Pulmonary artery endothelial cell (primary cell): Measurements from ENCODE around the gene LPP. TPM values are rescaled to one million over a fixed set of nuclear protein-coding genes. Genes with fewer than 3 reads are reported as not detected.

Source experiments
- DNase-seq: peaks from one replicate; pipeline ENCODE4 v3.0.0-alpha.2; 2011; ENCODE audit warnings: low read depth, low spot score
- total RNA-seq: library from RNA; depleted of rRNA; stranded (reverse); fragments of >200 nt; gene quantifications from 2 replicates; pipeline ENCODE4 v1.2.3, GENCODE V29; 2014

LPP gene
- total RNA-seq, 1 donor from 2014 or later = 31.5 TPM

DNA sequence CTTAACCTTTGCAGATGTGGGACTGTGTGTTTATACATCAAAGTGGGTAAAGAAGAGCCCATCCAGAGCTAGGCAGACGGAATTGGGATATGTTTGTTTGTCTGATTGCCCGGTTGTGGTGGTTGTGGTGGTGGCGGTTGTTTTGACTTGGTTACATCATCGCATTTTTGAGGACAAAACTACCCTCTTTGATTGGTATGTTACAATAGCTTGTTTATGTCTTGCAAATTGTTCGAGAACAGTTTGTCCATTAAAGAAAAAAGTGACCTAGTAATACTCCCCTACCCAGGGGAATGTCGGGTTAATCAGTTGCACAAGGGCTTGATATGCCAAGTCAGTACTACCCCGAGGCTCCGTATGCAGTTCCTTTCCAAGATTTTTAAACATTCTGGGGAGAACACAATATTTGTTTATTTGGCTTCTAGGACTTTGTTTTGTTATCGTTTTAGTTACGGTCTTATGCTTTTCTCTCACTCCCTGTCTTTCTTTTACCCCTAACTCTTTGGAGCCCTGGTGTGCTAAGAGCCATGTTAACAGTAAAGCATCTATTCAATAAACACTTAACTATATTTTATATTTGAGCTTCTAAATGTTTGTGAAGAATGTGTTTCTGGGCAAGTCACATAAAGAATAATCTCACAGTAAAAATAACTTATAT, 315.4 kb downstream of the LPP start:
- no peak for DNase-seq

DNA sequence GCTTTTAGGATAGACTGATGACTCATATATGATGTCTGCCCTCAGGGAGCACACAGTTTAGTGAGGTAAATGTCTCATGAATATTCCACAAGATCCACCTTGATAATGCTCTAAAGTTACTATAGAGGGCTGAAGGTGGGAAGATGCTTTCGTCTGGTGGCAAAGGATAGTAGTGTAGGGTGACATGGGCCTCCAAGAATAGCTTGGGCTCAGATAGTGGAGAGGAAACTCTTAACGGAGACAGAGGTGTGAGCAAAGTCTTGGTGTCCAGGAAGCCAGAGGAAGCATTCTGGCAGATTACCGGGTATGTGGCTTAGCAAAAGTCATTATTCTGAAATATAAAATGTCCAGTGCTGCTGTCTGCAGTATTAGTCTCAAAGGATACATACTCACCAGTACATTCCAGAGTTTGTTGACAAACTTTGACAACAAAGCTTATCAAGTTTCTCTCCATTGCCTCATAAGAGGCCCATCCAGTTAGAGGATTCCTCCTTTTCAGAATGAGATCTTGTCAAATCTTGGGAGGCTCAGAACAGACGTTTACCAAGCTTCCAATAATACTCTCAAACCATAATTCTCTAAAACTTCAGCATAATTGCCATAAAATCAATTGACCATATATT, 316.7 kb downstream of the LPP start:
- no peak for DNase-seq

DNA sequence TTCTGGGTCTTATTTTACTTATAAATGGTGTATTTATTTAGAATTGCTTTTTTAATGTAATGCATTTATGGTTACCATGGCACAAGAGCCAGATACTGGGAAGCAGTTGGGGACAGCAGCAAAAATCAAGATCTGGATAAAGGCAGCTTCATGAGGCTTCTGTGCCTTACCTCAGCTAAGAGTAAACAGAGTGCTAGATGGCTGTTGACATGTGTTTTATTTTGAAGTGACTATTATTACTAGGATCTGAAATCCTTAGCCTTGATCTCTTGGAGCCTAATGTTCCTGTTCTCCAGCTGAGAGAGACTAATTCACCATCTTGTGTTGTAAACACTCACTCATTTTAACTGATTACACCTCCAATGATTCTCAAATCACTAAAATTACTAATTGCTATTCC, 317.8 kb downstream of the LPP start:
- DNase-seq = no peak

DNA sequence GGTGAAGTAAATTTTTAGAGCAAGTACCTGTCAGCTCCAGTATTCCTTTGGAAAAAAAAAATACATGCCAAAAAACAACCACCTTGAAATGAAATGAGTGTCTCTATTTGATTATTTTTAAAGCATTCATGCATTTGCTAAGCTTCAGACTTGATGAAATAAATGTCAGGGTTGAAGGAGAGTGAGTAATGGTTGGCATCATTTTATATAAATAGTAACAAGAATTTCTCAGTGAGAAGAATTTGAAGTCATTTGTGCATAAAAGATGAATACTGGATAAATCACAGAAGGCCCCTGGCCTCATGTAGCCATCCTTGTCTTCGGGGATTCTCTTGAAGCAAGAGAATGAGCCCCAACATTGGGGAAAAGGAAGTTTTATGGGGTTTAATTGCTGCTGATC, 318.4 kb downstream of the LPP start:
- DNase-seq = no peak

DNA sequence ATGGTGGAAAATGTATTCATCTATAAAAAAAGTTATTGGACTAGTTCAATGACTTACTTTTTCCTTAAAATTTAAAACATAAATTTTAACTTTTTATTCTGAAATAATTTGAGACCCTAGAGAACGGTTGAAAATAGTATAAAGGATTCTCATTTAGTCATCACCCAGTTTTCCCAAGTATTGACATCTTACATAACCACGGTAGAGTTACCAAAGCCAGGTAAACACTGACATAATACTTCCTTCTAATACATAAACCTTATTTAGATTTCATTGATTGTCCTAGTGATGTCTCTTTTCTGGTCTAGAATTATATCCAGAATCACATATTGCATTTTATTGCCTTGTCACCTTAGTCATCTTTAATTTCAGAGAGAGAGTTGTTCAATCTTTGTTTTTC, 319.1 kb downstream of the LPP start:
- DNase-seq = no peak

DNA sequence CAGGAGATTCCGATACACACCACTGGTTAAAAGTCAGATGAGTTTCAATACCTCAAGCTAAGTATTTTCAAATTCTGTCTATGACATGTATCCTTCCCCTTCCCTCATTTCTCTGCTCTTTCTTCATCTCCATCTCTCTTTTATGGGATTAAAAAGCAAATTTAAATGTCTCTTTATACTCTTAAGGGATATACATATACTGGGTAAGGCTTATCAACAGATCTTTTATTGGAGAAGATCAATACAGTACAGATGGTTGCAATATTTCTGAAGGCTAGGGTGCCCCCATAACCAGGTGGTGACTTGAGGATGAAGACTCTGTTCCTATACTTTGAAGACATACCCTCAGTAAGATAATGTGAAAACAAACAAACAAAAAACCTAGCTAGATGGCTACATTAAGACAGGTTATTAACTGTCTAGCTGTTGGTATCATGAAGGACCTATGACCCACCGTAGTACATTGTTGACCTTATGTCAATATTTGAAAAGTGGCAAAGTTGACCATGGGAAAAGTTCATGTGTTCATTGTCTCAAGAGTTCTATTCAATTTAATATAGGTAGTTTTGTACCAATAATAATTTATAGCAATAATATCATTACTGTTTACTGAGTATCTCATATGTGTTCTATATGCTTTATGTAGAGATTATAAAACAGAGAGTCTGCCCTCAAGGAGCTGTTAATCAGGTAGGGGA, 319.8 kb downstream of the LPP start:
- DNase-seq = no peak

DNA sequence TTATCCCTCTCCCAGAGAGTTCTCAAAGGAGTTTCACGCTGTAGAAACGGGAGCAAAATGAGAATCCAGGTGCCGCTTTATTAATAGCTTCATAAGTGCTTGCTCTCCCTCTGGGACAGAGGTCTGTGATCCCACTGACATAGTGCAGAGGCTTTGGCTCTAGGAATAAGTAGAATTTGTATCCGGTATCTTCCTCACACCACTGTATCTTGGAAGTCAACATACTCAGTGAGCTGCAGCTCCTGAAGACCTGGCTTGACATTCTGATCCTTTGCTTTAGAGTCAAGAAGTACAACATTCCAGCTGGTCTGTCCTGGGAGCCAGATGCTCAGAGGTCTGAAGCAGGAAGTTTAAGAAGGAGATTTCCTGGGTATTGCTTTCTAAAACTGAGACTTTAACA, 323.0 kb downstream of the LPP start:
- DNase-seq = no peak

DNA sequence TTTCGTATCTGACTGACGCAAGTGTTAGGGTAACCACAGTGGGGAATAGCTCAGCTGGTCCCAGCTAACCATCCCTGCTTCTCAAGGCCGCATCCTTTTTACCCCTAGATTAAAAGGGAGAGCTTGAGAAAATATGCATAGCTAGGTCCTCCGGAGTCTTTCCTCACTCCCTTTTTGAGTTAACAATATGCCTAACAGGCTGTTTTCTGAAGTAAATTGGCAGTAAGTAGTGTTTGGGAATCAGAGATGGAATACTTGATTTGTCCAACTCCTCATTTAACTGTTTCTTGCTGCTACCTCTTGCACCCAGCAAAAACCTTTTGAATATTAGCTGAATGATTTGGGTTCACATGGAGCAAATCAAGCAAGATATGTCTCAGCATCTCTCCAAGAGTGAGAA, 326.1 kb downstream of the LPP start:
- DNase-seq = no peak

DNA sequence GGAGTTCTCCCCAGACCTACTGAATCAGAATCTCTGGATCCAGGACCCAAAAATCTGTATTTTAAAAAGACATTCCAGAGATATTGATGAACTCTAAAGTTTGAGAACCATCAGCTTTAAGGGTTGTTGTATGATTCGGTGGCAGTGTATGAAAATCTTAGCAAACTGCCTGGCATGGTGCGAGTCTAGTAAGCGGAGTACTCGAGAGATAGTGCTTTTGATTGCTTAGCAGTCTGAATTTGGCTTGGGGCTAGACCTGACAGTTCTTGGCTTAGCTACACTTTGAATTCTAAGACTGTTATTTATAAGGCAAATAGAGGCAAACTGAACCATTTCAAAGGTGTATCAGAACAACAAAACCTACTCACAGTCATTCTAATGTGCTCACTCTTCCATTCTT, 329.0 kb downstream of the LPP start:
- DNase-seq = no peak

DNA sequence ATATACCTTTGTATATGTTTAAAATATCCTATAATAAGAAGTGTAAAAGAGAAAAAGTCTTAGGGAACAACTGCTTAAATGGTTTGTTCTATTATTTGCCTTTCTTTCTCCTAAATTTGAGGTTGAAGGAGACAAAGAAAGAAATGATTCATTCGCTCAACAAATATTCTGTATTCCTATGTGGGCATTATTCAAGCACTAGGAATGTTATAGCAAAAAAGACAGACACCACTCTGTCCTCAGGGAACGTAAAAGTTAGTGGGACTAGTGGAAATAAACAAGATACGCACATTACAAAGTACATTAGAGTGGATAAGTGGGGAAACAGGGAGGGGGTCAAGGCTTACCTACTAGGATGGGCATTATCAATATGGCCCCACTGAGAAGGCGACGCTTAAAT, 332.2 kb downstream of the LPP start:
- DNase-seq = no peak

DNA sequence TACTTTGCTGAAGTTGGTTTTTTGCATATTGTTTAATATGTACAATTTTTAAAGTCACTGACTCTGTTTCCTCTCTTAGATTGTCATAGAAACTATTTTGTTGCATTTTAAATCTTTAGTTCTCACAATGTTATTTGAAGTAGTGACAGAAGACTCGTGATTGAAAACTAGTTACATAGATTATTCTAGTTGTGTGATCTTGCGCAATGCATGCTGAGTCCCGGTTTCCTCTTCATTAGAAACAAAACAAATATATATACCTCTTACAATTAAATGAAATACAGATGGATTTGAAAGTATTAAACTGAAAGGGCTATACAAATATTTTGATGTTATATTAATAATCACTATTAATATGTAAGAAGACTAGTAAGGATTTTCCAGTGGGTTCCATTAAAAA, 333.0 kb downstream of the LPP start:
- DNase-seq = no peak

DNA sequence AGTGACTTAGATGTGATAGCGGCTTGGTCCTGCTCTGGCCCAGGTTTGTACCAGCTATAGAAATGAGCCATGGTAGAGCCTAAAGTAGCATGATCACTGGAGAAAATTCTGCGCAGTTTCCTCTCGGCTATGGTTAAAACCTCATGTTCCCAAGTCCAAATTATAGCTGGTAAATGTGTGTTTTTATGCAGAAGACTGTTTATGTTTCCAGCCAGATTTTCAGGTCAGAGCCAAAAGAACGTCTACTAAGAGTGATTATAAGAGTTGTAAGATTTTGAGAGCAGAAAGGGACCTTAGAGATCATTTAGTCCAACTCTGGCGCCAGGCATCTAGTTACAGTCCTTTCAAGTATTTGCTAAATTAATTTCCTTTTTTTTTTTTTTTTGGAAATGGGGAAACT, 333.7 kb downstream of the LPP start:
- no peak for DNase-seq

DNA sequence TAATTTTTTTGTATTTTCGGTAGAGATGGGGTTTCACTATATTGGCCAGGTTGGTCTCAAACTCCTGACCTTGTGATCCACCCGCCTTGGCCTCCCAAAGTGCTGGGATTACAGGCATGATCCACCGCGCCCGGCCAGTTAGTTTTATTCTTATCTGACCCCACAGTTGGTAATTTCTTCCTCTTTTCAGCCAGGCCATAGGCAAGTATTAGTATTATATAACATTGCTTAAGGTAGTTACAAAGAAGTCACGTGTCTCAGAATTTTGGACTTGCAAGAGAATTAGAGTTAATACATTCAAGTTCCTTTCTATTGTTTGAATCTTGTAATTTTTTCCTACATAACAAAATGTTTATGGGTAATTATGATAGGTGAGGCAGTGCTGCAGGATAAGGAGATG, 334.8 kb downstream of the LPP start:
- DNase-seq = no peak

DNA sequence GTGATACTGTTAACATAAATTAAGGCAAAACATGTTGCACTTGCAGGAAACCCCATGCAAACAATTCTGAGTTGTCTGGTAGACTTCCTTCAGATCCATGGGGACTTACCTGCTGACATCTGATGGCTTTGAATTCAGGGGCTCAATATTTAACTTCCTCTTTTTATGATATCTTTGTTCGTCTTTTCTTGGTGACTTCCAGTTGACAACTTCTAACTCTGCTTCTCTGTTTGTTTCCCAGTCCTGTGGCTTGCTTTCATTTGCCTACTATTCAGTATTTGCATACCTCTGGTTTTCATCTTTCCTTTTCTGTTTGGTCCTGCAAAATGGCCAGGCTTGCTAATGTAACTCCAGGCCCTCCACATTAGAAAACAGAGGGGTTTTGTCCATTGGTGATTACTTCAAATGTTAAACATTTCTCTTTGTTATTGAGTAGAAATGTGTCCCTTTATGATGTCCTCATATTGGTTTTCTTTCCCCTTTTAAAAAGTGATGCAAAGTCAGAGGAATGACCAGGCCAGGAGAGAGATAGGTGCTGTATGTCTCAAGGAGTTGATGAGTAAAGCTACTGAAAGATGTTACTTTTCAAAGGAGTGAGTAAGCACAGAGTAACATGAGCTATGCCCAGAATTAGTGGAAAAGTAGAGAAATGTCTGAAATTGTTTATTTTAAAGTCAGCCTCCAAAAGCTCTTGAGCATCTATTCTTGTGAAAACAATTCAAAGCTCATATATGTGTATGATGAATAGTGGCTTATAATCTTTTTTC, 335.9 kb downstream of the LPP start:
- no peak for DNase-seq

DNA sequence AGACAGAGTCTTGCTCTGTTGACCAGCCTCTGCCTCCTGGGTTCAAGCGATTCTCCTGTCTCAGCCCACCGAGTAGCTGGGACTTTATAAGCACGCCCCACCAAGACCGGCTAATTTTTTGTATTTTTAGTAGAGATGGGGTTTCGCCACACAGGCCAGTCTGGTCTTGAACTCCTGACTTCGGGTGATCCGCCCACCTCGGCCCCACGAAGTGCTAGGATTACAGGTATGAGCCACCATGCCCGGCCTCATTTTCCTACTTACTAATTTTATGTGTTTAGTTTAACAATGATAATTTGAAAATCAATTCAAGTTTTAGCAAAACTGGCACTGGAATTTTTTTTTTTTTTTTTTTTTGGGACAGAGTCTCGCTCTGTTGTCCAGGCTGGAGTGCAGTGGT, 336.5 kb downstream of the LPP start:
- DNase-seq = no peak

DNA sequence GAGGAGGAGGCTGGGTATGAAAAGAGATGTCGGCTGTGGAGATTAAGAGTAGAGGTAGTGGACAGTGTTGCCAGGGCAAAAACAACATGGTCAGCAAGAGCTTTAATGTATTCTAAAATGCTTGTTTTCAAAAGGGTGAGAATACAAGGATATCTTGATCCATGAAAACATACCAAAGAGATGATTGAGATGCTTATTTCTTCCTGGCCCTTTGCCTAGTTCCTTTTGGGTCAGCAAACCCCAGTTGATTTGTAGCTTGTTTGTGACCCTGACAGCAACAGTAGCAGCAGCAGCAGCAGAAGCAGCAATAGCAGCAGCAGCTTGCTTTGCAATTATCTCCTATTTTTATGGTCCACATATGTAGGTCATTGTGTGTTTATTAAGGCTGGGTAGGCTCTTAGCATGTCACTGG, 337.3 kb downstream of the LPP start:
- no peak for DNase-seq

DNA sequence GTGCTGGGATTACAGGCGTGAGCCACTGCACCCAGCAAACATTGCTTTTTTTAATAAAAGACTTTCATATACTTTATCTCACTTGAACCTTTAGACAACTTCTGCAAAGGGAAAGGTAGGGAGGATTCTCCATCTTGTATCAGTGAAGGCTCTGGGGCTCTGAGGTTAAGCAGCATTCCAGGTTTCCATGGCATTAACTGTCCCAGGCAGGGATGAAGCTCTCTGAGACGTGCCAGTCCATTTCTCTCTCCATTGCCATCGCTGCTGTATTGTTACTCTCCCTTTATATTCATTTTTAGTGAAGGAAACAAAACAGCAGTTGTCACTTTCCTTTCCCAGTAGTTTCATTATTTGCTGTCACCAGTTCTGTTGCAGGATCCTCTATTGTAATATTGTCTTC, 342.4 kb downstream of the LPP start:
- DNase-seq = no peak

DNA sequence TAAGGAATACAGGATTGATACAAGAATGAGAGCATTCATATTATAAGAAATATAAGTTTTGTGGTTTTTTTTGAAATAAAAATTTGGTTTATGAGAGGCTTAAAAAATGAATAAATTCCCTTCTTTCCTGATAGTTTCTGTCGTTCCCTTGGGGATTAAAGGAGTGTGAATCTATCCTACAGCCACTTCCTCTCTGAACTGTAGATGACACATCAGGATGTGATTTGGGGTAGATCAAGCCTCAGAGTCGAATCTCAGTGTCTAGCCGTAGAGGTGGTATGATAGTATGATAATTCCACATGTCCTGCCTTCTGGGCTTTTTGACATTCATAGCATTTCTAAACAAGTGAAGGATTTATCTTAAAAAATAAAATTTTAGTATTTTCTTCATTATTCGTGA, 343.1 kb downstream of the LPP start:
- no peak for DNase-seq

DNA sequence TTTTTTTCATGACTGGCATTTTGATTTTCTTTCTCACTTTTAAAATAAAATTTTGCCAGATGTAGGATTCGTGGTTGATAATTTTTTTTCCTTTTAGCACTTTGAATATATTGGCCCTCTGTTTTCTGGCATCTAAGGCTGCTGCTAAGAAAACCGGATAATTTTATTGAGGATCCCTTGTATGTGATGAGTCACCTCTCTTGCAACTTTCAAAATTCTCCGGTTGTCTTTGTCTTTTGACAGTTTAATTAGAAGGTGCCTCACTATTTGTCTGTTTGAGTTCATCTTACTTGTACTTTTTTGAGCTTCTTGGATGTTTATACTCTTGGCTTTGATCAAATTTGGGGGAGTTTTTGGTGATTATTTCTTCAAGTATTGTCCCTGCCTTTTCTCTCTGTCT, 349.7 kb downstream of the LPP start:
- DNase-seq = no peak

DNA sequence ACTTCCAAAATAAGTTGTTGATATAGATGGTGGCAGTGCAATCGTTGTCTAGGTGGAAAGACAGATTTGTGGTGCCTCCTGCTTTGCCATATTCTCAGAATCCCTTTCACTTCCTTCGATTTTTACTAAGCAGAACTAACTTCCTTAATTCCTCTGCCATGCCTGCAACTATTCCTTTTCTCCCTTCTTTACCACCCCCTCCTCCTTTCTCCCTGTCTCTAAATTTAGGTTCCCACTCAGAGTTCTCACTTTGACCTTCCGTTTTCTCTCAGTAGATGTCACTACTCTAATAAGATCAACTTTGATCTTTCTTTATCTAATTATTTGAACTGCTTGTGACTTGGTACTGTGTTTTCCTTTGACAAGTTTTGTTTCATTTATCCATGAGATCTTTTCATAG, 351.2 kb downstream of the LPP start:
- no peak for DNase-seq

DNA sequence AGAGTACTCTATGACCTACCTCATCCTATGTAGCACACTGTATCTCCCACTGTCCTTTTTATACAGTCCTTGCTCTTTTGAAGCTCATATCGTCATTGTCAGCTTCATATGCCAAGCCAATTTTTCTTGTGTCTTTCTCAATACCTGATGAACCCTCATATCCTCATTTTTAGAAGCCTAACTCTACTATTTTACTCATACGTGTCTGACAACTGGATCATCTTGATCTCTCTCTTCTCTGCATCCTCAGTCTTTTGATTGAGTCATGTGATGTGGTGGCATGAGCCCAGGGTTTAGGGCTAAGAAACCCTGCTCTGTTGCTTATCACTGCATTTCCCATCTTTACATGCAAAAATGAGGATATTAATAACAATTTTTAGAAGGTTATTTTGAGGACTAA, 352.0 kb downstream of the LPP start:
- no peak for DNase-seq

DNA sequence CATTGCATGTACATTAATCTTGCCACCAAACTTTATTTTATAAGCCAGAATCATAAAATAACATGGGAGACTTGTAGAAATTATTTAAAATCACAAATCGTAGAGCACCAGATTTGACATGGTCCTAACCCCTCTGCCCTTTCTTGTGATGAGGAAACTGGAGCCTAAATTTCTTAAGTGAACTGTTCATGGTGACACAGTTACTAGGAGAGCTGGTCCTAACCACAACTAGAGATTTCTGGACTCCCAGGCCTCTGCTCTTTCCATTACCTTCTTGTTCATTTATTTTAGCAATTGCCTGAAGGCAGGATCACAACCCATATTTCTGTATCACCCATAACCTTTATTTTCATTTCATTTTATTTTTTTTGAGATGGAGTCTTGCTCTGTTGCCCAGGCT, 352.5 kb downstream of the LPP start:
- DNase-seq = no peak
